GM12892 (cell line): ENCODE measurements around the gene MBL2.

ENCODE experiments used
- POLR2A ChIP-seq: IDR thresholded peaks from 2 replicates; pipeline ENCODE4 v1.6.1; 2011; ENCODE audit warnings: low read depth, low read length, control low read depth
- POLR2AphosphoS5 ChIP-seq: IDR thresholded peaks from 2 replicates; pipeline ENCODE4 v1.6.1; 2011; ENCODE audit warnings: low read depth, low read length, control low read depth
- TAF1 ChIP-seq: IDR thresholded peaks from 2 replicates; pipeline ENCODE4 v1.6.1; 2011; ENCODE audit warnings: low read depth, mild to moderate bottlenecking, control low read depth, low read length, borderline replicate concordance

- TF ChIP-seq POLR2AphosphoS5, result no peak
- TF ChIP-seq POLR2A, result no peak
- no peak for TF ChIP-seq TAF1
These were observed 8.0 kb upstream of the MBL2 start for GRCh38 chr10:52780391-52781155.
